Right lobe of liver (tissue), 4 donors: Measurements from ENCODE around the gene KLHL25.

Experiments used
- CTCF ChIP-seq, 4 donors: fragments of 200-600 bp in 3 of 4; fragments of 450-650 bp in 1 of 4; IDR thresholded peaks; one replicate each; pipeline versions ENCODE4 v1.5.1 to v1.8.0; 2016 to 2022; ENCODE audit warnings: antibody characterized with exemption in 4 of 4, mild to moderate bottlenecking in 2 of 4
- POLR2A ChIP-seq: fragments of 450-650 bp; IDR thresholded peaks from one replicate; pipeline ENCODE4 v1.6.1; 2017; ENCODE audit warnings: antibody characterized with exemption, mild to moderate bottlenecking
- donor health status: DM: no; HTN: no; CAD: no.
- donor health status: DM: no; HTN: no; CAD: no.
- donor health status: DM: no; HTN: yes; CAD: no.

- TF ChIP-seq POLR2A (no peak), CTCF (IDR thresholded peaks at IDR 0.05) (no peak)
Measured at GRCh38 chr15:85795337-85796305, 896 bp upstream of the KLHL25 start.
